ENCODE results near the gene RGS10.

- TF ChIP-seq EZH2phosphoT487 (conservative IDR thresholded peaks at IDR 0.05; ENCODE audit: low read length): no peak
- TF ChIP-seq, protein P1, sequence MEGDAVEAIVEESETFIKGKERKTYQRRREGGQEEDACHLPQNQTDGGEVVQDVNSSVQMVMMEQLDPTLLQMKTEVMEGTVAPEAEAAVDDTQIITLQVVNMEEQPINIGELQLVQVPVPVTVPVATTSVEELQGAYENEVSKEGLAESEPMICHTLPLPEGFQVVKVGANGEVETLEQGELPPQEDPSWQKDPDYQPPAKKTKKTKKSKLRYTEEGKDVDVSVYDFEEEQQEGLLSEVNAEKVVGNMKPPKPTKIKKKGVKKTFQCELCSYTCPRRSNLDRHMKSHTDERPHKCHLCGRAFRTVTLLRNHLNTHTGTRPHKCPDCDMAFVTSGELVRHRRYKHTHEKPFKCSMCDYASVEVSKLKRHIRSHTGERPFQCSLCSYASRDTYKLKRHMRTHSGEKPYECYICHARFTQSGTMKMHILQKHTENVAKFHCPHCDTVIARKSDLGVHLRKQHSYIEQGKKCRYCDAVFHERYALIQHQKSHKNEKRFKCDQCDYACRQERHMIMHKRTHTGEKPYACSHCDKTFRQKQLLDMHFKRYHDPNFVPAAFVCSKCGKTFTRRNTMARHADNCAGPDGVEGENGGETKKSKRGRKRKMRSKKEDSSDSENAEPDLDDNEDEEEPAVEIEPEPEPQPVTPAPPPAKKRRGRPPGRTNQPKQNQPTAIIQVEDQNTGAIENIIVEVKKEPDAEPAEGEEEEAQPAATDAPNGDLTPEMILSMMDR (IDR thresholded peaks at IDR 0.05; ENCODE audit: insufficient read depth, low read length, poor library complexity, severe bottlenecking): no peak
Observed at GRCh38 chr10:119545310-119545709, 2.8 kb upstream of the RGS10 start.
